Astrocyte of the hippocampus (primary cell): ENCODE measurements around the gene MIEN1.
"Not testable (repeated sequence)": the region's sequence is repeated elsewhere in the genome, so short reads cannot be mapped to it uniquely, and the experiment has no call there.

Experiments used
- DNase-seq: peaks from one replicate; pipeline ENCODE4 v3.0.0; 2011; ENCODE audit warnings: low read depth, low spot score

Gene MIEN1

DNA sequence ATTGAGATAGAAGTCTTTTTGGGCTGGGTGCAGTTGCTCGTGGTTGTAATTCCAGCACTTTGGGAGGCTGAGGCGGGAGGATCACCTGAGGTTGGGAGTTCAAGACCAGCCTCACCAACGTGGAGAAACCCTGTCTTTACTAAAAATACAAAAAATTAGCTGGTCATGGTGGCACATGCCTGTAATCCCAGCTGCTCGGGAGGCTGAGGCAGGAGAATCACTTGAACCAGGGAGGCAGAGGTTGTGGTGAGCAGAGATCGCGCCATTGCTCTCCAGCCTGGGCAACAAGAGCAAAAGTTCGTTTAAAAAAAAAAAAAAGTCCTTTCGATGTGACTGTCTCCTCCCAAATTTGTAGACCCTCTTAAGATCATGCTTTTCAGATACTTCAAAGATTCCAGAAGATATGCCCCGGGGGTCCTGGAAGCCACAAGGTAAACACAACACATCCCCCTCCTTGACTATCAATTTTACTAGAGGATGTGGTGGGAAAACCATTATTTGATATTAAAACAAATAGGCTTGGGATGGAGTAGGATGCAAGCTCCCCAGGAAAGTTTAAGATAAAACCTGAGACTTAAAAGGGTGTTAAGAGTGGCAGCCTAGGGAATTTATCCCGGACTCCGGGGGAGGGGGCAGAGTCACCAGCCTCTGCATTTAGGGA lies 31.0 kb downstream of the MIEN1 start:
- DNase-seq: not testable (repeated sequence)

GRCh38 chr17:39697961-39698360 lies 32.4 kb downstream of the MIEN1 start:
- DNase-seq: no peak

GRCh38 chr17:39696731-39697130 lies 33.6 kb downstream of the MIEN1 start:
- no peak for DNase-seq

- no peak for DNase-seq
These were observed 35.2 kb downstream of the MIEN1 start for GRCh38 chr17:39695089-39695474.

GRCh38 chr17:39694593-39694992 lies 35.7 kb downstream of the MIEN1 start:
- DNase-seq: no peak

DNA sequence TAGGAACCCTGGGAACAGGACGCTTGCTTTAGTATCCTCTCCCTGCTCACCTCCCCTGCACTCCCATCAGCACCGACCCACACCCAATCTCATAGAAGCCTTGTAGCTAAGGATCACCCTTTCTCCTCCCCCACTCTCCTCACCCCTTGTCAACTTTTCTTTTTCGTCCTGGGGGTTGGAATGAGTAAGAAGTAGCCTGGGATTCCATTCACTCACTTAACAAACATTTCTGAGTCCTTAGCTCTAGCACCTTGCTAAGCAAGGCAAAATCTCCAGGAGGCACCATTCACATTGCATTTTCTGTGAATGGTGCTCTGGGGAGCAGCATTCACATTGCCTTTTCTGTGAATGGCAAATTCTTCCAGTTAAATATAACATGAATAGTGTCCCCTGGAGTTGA lies 41.4 kb downstream of the MIEN1 start:
- no peak for DNase-seq

DNA sequence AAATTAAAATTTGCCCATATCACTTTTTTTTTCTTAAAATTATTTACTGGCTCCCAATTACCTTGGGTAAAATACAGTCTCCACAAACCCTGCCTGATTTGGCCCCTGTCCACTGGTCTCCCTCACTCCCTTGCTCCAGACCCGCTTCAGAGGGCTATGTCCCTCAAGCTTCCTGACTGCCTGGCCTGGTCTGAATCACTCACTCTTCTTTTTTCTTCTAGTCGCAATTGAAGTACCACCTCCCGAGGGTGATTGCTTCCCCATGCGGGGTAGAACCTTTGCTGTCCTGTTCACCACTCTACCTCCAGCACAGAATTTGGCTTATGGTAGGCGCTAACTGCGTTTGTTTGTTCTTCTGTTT lies 41.9 kb downstream of the MIEN1 start:
- no peak for DNase-seq

- DNase-seq: peak; percentile 95
These were observed 42.5 kb downstream of the MIEN1 start, which contains the start of gene PGAP3 for GRCh38 chr17:39687546-39688474. PGAP3 (minus strand) TSS chr17:39688057; CDS start chr17:39688014, 43 bp downstream.

- no peak for DNase-seq
These were observed 43.2 kb downstream of the MIEN1 start for GRCh38 chr17:39687101-39687545.

GRCh38 chr17:39684369-39685192 lies 45.8 kb downstream of the MIEN1 start:
- no peak for DNase-seq

DNA sequence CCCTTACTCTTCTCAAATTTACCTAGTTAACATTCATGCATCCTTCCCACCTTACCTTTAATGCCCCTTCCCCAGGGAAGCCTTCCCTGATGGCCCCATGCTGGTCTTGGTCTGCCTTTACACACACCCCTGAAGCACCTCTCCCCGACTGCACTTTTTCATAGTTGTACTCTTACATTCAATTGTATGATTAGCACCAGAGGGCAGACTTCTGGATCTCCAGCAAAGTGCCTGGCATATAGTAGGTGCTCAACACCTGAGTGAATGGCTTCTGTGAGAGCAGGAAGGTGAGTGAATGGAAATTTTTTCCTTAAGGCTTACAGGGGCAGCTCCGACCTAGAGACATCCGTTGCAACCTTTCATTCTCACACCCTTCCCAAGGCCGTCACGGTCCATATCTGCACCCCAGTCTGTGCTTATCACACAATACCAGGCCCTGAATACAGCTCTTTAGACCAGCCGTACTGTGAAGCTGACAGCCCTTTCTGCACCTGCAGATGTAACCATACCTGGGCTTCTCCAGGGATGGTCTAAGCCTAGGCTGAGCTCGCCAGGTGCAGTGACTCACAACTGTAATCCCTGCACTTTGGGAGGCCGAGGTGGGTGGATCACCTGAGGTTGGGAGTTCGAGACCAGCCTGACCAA lies 46.9 kb downstream of the MIEN1 start:
- no peak for DNase-seq

- no peak for DNase-seq
These were observed 50.7 kb downstream of the MIEN1 start for GRCh38 chr17:39679521-39680192.
